Trophoblast cell (in vitro differentiated cells and primary cell): ENCODE measurements around the gene BLOC1S4.

Experiments used
- DNase-seq, 2 donors: peaks; one replicate each; pipeline ENCODE4 v3.0.0-alpha.2; 2016
- H2AFZ ChIP-seq: 2 replicates; pipeline ENCODE4 v1.6.1; 2013; ENCODE audit warnings: low read length, moderate library complexity, mild to moderate bottlenecking; ENCODE audit not compliant: insufficient read depth, poor library complexity
- H2AK5ac ChIP-seq: 2 replicates; pipeline ENCODE4 v1.6.1; 2013; ENCODE audit warnings: mild to moderate bottlenecking, low read length
- H2BK120ac ChIP-seq: 2 replicates; pipeline ENCODE4 v1.6.1; 2013; ENCODE audit warnings: low read length, mild to moderate bottlenecking, moderate library complexity; ENCODE audit not compliant: insufficient read depth, poor library complexity
- H2BK12ac ChIP-seq: 2 replicates; pipeline ENCODE4 v1.6.1; 2013; ENCODE audit warnings: mild to moderate bottlenecking, low read length, moderate library complexity
- H2BK5ac ChIP-seq: 2 replicates; pipeline ENCODE4 v1.6.1; 2013; ENCODE audit warnings: low read length, low read depth, moderate library complexity, mild to moderate bottlenecking; ENCODE audit not compliant: poor library complexity
- H3K14ac ChIP-seq: 2 replicates; pipeline ENCODE4 v1.6.1; 2013; ENCODE audit warnings: mild to moderate bottlenecking, low read length
- H3K18ac ChIP-seq: 2 replicates; pipeline ENCODE4 v1.6.1; 2013; ENCODE audit warnings: mild to moderate bottlenecking, low read length
- H3K23ac ChIP-seq: 2 replicates; pipeline ENCODE4 v1.6.1; 2013; ENCODE audit warnings: low read length
- H3K27ac ChIP-seq: 2 replicates; pipeline ENCODE4 v1.5.1; 2013; ENCODE audit warnings: low read depth, mild to moderate bottlenecking, inconsistent platforms, low read length, moderate library complexity
- H3K27me3 ChIP-seq: 2 replicates; pipeline ENCODE4 v1.6.1; 2013; ENCODE audit warnings: inconsistent platforms, mild to moderate bottlenecking, low read length, moderate library complexity; ENCODE audit not compliant: insufficient read depth
- H3K36me3 ChIP-seq, 2 experiments: 1 replicate in 1 of 2; 2 replicates in 1 of 2; pipeline ENCODE4 v1.6.1; 2013; ENCODE audit warnings: low read length in 2 of 2, mild to moderate bottlenecking in 2 of 2, moderate library complexity in 1 of 2; ENCODE audit not compliant: insufficient read depth in 2 of 2, control insufficient read depth in 1 of 2
- H3K4ac ChIP-seq: 2 replicates; pipeline ENCODE4 v1.6.1; 2013; ENCODE audit warnings: low read depth, mild to moderate bottlenecking, low read length, moderate library complexity
- H3K4me1 ChIP-seq, 2 experiments: 1 replicate in 1 of 2; 2 replicates in 1 of 2; pipeline ENCODE4 v1.6.1; 2013; ENCODE audit warnings: low read length in 2 of 2, mild to moderate bottlenecking in 2 of 2, moderate library complexity in 1 of 2; ENCODE audit not compliant: insufficient read depth in 2 of 2, control insufficient read depth in 1 of 2
- H3K4me2 ChIP-seq: 2 replicates; pipeline ENCODE4 v1.6.1; 2013; ENCODE audit warnings: inconsistent platforms, mild to moderate bottlenecking, low read length, moderate library complexity
- H3K4me3 ChIP-seq: 2 replicates; pipeline ENCODE4 v1.5.1; 2013; ENCODE audit warnings: mild to moderate bottlenecking, low read depth, low read length, inconsistent platforms
- H3K79me1 ChIP-seq: one replicate; pipeline ENCODE4 v1.6.1; 2013; ENCODE audit warnings: low read length
- H3K79me2 ChIP-seq: 2 replicates; pipeline ENCODE4 v1.6.1; 2013; ENCODE audit warnings: low read length, mild to moderate bottlenecking; ENCODE audit not compliant: control insufficient read depth, insufficient read depth, poor library complexity
- H3K9ac ChIP-seq: 2 replicates; pipeline ENCODE4 v1.6.1; 2013; ENCODE audit warnings: mild to moderate bottlenecking, low read length
- H3K9me3 ChIP-seq: 2 replicates; pipeline ENCODE4 v1.6.1; 2013; ENCODE audit warnings: low read depth, mild to moderate bottlenecking, control low read depth, inconsistent platforms, low read length; ENCODE audit not compliant: insufficient read depth
- H4K12ac ChIP-seq: 2 replicates; pipeline ENCODE4 v1.6.1; 2013; ENCODE audit warnings: low read depth, mild to moderate bottlenecking, low read length, moderate library complexity
- H4K8ac ChIP-seq: 2 replicates; pipeline ENCODE4 v1.6.1; 2013; ENCODE audit warnings: low read depth, mild to moderate bottlenecking, low read length, moderate library complexity
- H4K91ac ChIP-seq: one replicate; pipeline ENCODE4 v1.6.1; 2013; ENCODE audit warnings: low read depth, mild to moderate bottlenecking, low read length, moderate library complexity
- WGBS: extraction: QIAGEN DNeasy Blood & Tissue Kit; methylation state at CpG from one replicate; pipeline ENCODE4 v1.1.7; 2013; ENCODE audit warnings: missing lambda C conversion rate; ENCODE audit not compliant: insufficient read length, insufficient coverage; ENCODE audit errors: extremely low coverage; 5-methylcytosine and 5-hydroxymethylcytosine counted together

Gene BLOC1S4

GRCh38 chr4:6689506-6689960 is 26.4 kb upstream of the BLOC1S4 start:
- Histone ChIP-seq H2BK5ac (peak overlapping the region; percentile 99), H4K91ac (peak overlapping the region; percentile 100), H3K23ac (no peak overlapping the region), H3K27me3 (no peaks in the 10 kb centered on the region), H4K8ac (peak overlapping the region; percentile 95), H3K4ac (peak overlapping the region; percentile 95), H3K36me3 (no peaks in the 10 kb centered on the region), H3K4me2 (peak overlapping the region; percentile 1), H3K4me3 (no peak overlapping the region), H3K14ac (peak overlapping the region; percentile 99), H2AK5ac (peak overlapping the region; percentile 99), H2BK120ac (peak overlapping the region; percentile 99), H4K12ac (peak overlapping the region; percentile 90), H3K9me3 (peaks cover 5% of the 10 kb centered on the region), H2AFZ (peak overlapping the region; percentile 87), H3K27ac (peak overlapping the region; percentile 99), H2BK12ac (peak overlapping the region; percentile 100), H3K18ac (peak overlapping the region; percentile 99), H3K79me2 (peaks cover 13% of the 10 kb centered on the region), H3K4me1 (peaks cover 46 to 52% of the 10 kb centered on the region in 2 experiments), H3K79me1 (peaks cover 52% of the 10 kb centered on the region), H3K9ac (no peak overlapping the region)
- DNase-seq, result peak in 1 of 2 donors; percentile 46
- WGBS, result no CpG with 5 or more reads among the region's 15 CpGs

- H4K91ac ChIP-seq, result peak overlapping the region; percentile 92
- no peaks in the 10 kb centered on the region for H3K36me3 ChIP-seq
- H2AK5ac ChIP-seq, result peak overlapping the region; percentile 32
- H3K18ac ChIP-seq, result peak overlapping the region; percentile 41
- WGBS, result no CpG with 5 or more reads among the region's 8 CpGs
- peaks cover 48 to 66% of the 10 kb centered on the region in 2 experiments for H3K4me1 ChIP-seq
- peak overlapping the region; percentile 74 for H2BK12ac ChIP-seq
- H3K4me2 ChIP-seq, result no peak overlapping the region
- no peak overlapping the region for H3K23ac ChIP-seq
- H3K27me3 ChIP-seq, result no peaks in the 10 kb centered on the region
- peak overlapping the region; percentile 88 for H2BK5ac ChIP-seq
- peak overlapping the region; percentile 86 for H3K27ac ChIP-seq
- DNase-seq, result peak in 1 of 2 donors; percentile 26
- peaks cover 55% of the 10 kb centered on the region for H3K79me1 ChIP-seq
- H4K12ac ChIP-seq, result peak overlapping the region; percentile 7
- peaks cover 13% of the 10 kb centered on the region for H3K79me2 ChIP-seq
- peak overlapping the region; percentile 88 for H2BK120ac ChIP-seq
- peaks cover 2% of the 10 kb centered on the region for H3K9me3 ChIP-seq
- peak overlapping the region; percentile 78 for H3K14ac ChIP-seq
- no peak overlapping the region for H3K9ac ChIP-seq
- peak overlapping the region; percentile 14 for H2AFZ ChIP-seq
- no peak overlapping the region for H3K4me3 ChIP-seq
- peak overlapping the region; percentile 83 for H4K8ac ChIP-seq
- peak overlapping the region; percentile 14 for H3K4ac ChIP-seq
Measured at GRCh38 chr4:6692379-6692778, 23.6 kb upstream of the BLOC1S4 start.

- H3K14ac ChIP-seq, result peak overlapping the region; percentile 78
- DNase-seq, result peak; percentile 88 to 92
- peak overlapping the region; percentile 88 for H2BK120ac ChIP-seq
- peak overlapping the region; percentile 41 for H3K18ac ChIP-seq
- peaks cover 54% of the 10 kb centered on the region for H3K79me1 ChIP-seq
- H2AK5ac ChIP-seq, result peak overlapping the region; percentile 32
- H3K79me2 ChIP-seq, result peaks cover 13% of the 10 kb centered on the region
- H3K23ac ChIP-seq, result no peak overlapping the region
- peak overlapping the region; percentile 74 for H2BK12ac ChIP-seq
- no peak overlapping the region for H3K4me3 ChIP-seq
- H3K4me2 ChIP-seq, result no peak overlapping the region
- peak overlapping the region; percentile 86 for H3K27ac ChIP-seq
- no peak overlapping the region for H3K9ac ChIP-seq
- peak overlapping the region; percentile 7 for H4K12ac ChIP-seq
- H3K9me3 ChIP-seq, result peaks cover 2% of the 10 kb centered on the region
- H2AFZ ChIP-seq, result no peak overlapping the region
- WGBS, result no CpG with 5 or more reads among the region's 3 CpGs
- no peaks in the 10 kb centered on the region for H3K27me3 ChIP-seq
- H3K36me3 ChIP-seq, result no peaks in the 10 kb centered on the region
- H3K4ac ChIP-seq, result peak overlapping the region; percentile 14
- H4K91ac ChIP-seq, result peak overlapping the region; percentile 92
- peak overlapping the region; percentile 83 for H4K8ac ChIP-seq
- peak overlapping the region; percentile 88 for H2BK5ac ChIP-seq
- peaks cover 47 to 65% of the 10 kb centered on the region in 2 experiments for H3K4me1 ChIP-seq
Measured at GRCh38 chr4:6692806-6693205, 23.2 kb upstream of the BLOC1S4 start.

GRCh38 chr4:6693231-6694176 is 22.5 kb upstream of the BLOC1S4 start, which contains the start of gene S100P:
TSS of gene S100P (plus strand) at chr4:6693878. CDS start at chr4:6693933, 55 bp downstream.
- DNase-seq, result peak; percentile 91 to 96
- H3K4ac ChIP-seq, result peak within 1 kb of the TSS; percentile 28
- H3K9me3 ChIP-seq, result no peaks in the 10 kb centered on the region
- peak within 1 kb of the TSS; percentile 86 for H3K27ac ChIP-seq
- H4K8ac ChIP-seq, result peak within 1 kb of the TSS; percentile 83
- no CpG with 5 or more reads among the region's 29 CpGs for WGBS
- peaks cover 47% of the 10 kb centered on the region for H3K79me1 ChIP-seq
- H3K14ac ChIP-seq, result peak within 1 kb of the TSS; percentile 78
- H2BK12ac ChIP-seq, result peak within 1 kb of the TSS; percentile 86
- H3K4me2 ChIP-seq, result no peak within 1 kb of the TSS
- H2AK5ac ChIP-seq, result peak within 1 kb of the TSS; percentile 56
- H3K4me3 ChIP-seq, result no peak within 1 kb of the TSS
- H2AFZ ChIP-seq, result peak within 1 kb of the TSS; percentile 9
- H2BK5ac ChIP-seq, result peak within 1 kb of the TSS; percentile 88
- no peak within 1 kb of the TSS for H3K9ac ChIP-seq
- H3K36me3 ChIP-seq, result no peaks in the 10 kb centered on the region
- H3K18ac ChIP-seq, result peak within 1 kb of the TSS; percentile 81
- H4K91ac ChIP-seq, result peak within 1 kb of the TSS; percentile 92
- H4K12ac ChIP-seq, result peak within 1 kb of the TSS; percentile 9
- H3K4me1 ChIP-seq, result peaks cover 40 to 58% of the 10 kb centered on the region in 2 experiments
- H3K27me3 ChIP-seq, result no peaks in the 10 kb centered on the region
- H3K79me2 ChIP-seq, result peaks cover 11% of the 10 kb centered on the region
- H3K23ac ChIP-seq, result no peak within 1 kb of the TSS
- peak within 1 kb of the TSS; percentile 88 for H2BK120ac ChIP-seq
